Liver (tissue), 3 donors: ENCODE results near the gene KRTAP21-3.

Experiments used
- ATF3 ChIP-seq: IDR thresholded peaks from 2 replicates; pipeline ENCODE4 v1.6.1; 2016; ENCODE audit warnings: antibody characterized with exemption
- CTCF ChIP-seq: fragments of 150-350 bp; IDR thresholded peaks from 2 replicates; pipeline ENCODE4 v1.5.1; 2017; ENCODE audit warnings: improper control_type of control experiment, low read depth, low read length; ENCODE audit not compliant: missing input control
- EGR1 ChIP-seq, 2 donors: IDR thresholded peaks; 2 replicates each; pipeline ENCODE4 v1.6.1; 2016 to 2018; ENCODE audit warnings: antibody characterized with exemption in 2 of 2, low read depth in 2 of 2
- FOXA1 ChIP-seq: IDR thresholded peaks from 2 replicates; pipeline ENCODE4 v1.6.1; 2016; ENCODE audit warnings: antibody characterized with exemption
- GABPA ChIP-seq, 2 donors: IDR thresholded peaks in 1 of 2; conservative IDR thresholded peaks in 1 of 2; 2 replicates each; pipeline ENCODE4 v1.6.1; 2016; ENCODE audit warnings: antibody characterized with exemption in 2 of 2, mild to moderate bottlenecking in 1 of 2, moderate library complexity in 1 of 2
- JUND ChIP-seq, 2 donors: IDR thresholded peaks; 2 replicates each; pipeline ENCODE4 v1.6.1; 2016; ENCODE audit warnings: antibody characterized with exemption in 2 of 2
- MAX ChIP-seq: IDR thresholded peaks from 2 replicates; pipeline ENCODE4 v1.6.1; 2016; ENCODE audit warnings: antibody characterized with exemption
- RAD21 ChIP-seq, 2 donors: IDR thresholded peaks; 2 replicates each; pipeline ENCODE4 v1.6.1; 2016; ENCODE audit warnings: antibody characterized with exemption in 2 of 2, mild to moderate bottlenecking in 2 of 2
- RXRA ChIP-seq, 2 donors: IDR thresholded peaks; 2 replicates each; pipeline ENCODE4 v1.6.1; 2017 to 2018; ENCODE audit warnings: antibody characterized with exemption in 2 of 2, mild to moderate bottlenecking in 1 of 2
- SP1 ChIP-seq: IDR thresholded peaks from 2 replicates; pipeline ENCODE4 v1.6.1; 2018; ENCODE audit warnings: antibody characterized with exemption, mild to moderate bottlenecking
- TAF1 ChIP-seq: conservative IDR thresholded peaks from 2 replicates; pipeline ENCODE4 v1.6.1; 2016; ENCODE audit warnings: antibody characterized with exemption, mild to moderate bottlenecking
- YY1 ChIP-seq: IDR thresholded peaks from 2 replicates; pipeline ENCODE4 v1.6.1; 2016; ENCODE audit warnings: antibody characterized with exemption, mild to moderate bottlenecking
- donor health status: healthy.
- donor health status: healthy.

- TF ChIP-seq ATF3 (no peak), CTCF (no peak), MAX (no peak), YY1 (no peak), RAD21 (IDR thresholded peaks at IDR 0.05) (no peak), JUND (IDR thresholded peaks at IDR 0.05) (no peak), SP1 (no peak), FOXA1 (no peak), TAF1 (no peak), RXRA (IDR thresholded peaks at IDR 0.05) (no peak), GABPA (IDR thresholded peaks at IDR 0.05 in 1 of 2, conservative IDR thresholded peaks at IDR 0.05 in 1 of 2) (no peak), EGR1 (IDR thresholded peaks at IDR 0.05; ENCODE audit: low read depth in 2 of 2) (no peak)
These were observed 3.6 kb downstream of the KRTAP21-3 start for GRCh38 chr21:30714946-30715345.
